ENCODE data around the gene CATSPERE. TPM values are rescaled to one million over a fixed set of nuclear protein-coding genes. Genes with fewer than 3 reads are reported as not detected.
"Not testable (repeated sequence)": the region's sequence is repeated elsewhere in the genome, so short reads cannot be mapped to it uniquely, and the experiment has no call there.

The CATSPERE gene
- total and polyA plus RNA-seq, 4 donors: 0.18 to 2.2 (median 1.3) TPM

DNA sequence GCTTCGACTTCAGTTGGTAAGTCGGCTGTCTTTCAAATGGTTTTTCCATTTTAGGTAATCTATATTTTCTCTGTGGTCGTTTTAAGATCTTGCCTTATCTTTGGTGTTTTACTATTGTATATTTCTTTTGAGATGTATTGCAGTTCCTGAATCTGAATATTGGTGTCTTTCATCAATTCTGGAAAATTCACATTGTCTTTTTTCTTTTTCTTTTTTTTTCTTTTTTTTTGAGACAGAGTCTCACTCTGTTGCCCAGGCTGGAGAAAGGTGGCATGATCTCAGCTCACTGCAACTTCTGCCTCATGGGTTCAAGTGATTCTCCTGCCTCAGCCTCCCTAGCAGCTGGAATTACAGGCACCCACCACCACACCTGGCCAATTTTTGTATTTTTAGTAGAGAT lies 23.9 kb downstream of the CATSPERE start:
- H3K9me3 ChIP-seq (ENCODE audit: control insufficient read depth, low read length); H3K4me1 ChIP-seq (ENCODE audit: control insufficient read depth in 1 of 2, insufficient read depth in 2 of 2, low read length in 2 of 2); DNase-seq; intact Hi-C loops (cut with DNase I); ATAC-seq (ENCODE audit: low FRiP score); H3K36me3 ChIP-seq (ENCODE audit: control insufficient read depth in 1 of 2, insufficient read depth in 2 of 2, low read length in 1 of 2); H3K27me3 ChIP-seq (ENCODE audit: control insufficient read depth in 1 of 2, insufficient read depth in 2 of 2, low read length in 1 of 2); H3K27ac ChIP-seq (ENCODE audit: low read depth in 1 of 2, low read length in 2 of 2); H3K4me3 ChIP-seq (ENCODE audit: low read length in 2 of 2): not testable (repeated sequence)
- 70 to 72% methylated on average over 3 of the region's 3 CpGs for WGBS, 2 donors

DNA sequence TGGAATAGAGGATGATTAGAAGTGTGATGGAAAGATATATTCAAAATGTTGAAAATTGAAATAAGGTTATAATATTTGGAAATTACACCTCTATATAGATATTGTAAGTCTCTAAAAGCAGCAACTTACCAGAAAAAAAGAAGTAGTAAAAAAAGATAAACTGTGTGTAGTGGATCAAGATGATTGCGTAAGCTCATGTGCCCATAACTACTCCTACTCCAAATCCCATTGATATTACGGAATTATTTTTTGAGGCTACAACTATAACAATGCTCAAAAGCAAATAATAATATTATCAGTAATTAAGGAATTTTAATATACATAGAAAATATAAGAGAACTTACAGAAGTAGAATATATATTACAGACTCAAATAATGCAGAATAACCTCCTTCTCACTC lies 33.6 kb downstream of the CATSPERE start:
- ATAC-seq (ENCODE audit: low FRiP score) (no peak), DNase-seq (no peak)
- 94 to 95% methylated on average over 2 of the region's 2 CpGs for WGBS, 2 donors
- no peak overlapping the region for H3K4me3 ChIP-seq (ENCODE audit: low read length in 2 of 2)
- no peak overlapping the region for H3K27ac ChIP-seq (ENCODE audit: low read depth in 1 of 2, low read length in 2 of 2)
- no peaks in the 10 kb centered on the region for H3K36me3 ChIP-seq (ENCODE audit: control insufficient read depth in 1 of 2, insufficient read depth in 2 of 2, low read length in 1 of 2)
- H3K4me1 ChIP-seq (ENCODE audit: control insufficient read depth in 1 of 2, insufficient read depth in 2 of 2, low read length in 2 of 2): no peaks in the 10 kb centered on the region
- no peaks in the 10 kb centered on the region for H3K9me3 ChIP-seq (ENCODE audit: control insufficient read depth, low read length)
- intact Hi-C loops (cut with DNase I): no loop called here
- H3K27me3 ChIP-seq (ENCODE audit: control insufficient read depth in 1 of 2, insufficient read depth in 2 of 2, low read length in 1 of 2): no peaks in the 10 kb centered on the region

DNA sequence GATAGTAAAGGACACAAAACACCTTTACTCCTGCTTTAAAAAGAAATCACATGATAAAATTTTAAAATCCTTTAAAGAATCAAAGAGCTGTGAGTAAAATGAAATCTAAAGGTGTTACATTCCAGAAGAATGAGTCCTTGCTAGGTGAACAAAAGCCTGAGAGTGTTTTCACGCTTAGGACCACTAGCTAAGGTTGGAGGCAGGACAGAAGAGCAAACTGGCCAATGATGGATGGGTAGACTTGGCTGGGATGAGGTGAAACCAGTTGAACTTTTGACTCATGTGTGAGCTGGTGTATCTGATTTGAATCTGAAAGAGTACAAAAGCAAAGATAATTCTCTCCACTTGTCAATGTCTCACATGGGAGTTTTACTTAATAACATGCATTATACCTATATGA lies 35.1 kb downstream of the CATSPERE start:
- Histone ChIP-seq H3K4me1 (ENCODE audit: control insufficient read depth in 1 of 2, insufficient read depth in 2 of 2, low read length in 2 of 2) (no peaks in the 10 kb centered on the region), H3K4me3 (ENCODE audit: low read length in 2 of 2) (no peak overlapping the region), H3K36me3 (ENCODE audit: control insufficient read depth in 1 of 2, insufficient read depth in 2 of 2, low read length in 1 of 2) (no peaks in the 10 kb centered on the region), H3K27me3 (ENCODE audit: control insufficient read depth in 1 of 2, insufficient read depth in 2 of 2, low read length in 1 of 2) (no peaks in the 10 kb centered on the region), H3K9me3 (ENCODE audit: control insufficient read depth, low read length) (no peaks in the 10 kb centered on the region), H3K27ac (ENCODE audit: low read depth in 1 of 2, low read length in 2 of 2) (no peak overlapping the region)
- 52 to 75% methylated on average over 1 of the region's 1 CpG for WGBS, 2 donors
- ATAC-seq (ENCODE audit: low FRiP score): no peak
- no peak for DNase-seq
- intact Hi-C loops (cut with DNase I): no loop called here

DNA sequence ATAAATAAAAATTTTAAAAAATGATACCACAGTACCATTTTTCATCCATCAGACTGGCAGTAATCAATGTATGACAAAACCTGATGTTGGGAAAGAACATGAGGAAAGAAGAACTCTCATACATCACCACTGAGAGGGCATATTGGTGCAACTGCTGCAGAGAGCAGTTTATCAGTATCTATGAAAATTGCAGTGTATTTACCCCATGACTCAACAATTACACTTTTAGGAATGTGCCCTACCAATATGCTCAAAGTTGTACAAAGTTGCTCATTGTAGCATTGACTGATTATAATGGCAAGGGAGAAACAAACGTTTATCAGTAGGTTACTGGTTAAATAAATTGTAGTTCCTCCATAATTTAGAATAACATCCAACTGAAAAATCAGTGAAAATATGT lies 36.7 kb downstream of the CATSPERE start:
- DNase-seq (no peak), ATAC-seq (ENCODE audit: low FRiP score) (no peak)
- Histone ChIP-seq H3K9me3 (ENCODE audit: control insufficient read depth, low read length) (no peaks in the 10 kb centered on the region), H3K27me3 (ENCODE audit: control insufficient read depth in 1 of 2, insufficient read depth in 2 of 2, low read length in 1 of 2) (no peaks in the 10 kb centered on the region), H3K27ac (ENCODE audit: low read depth in 1 of 2, low read length in 2 of 2) (no peak overlapping the region), H3K4me1 (ENCODE audit: control insufficient read depth in 1 of 2, insufficient read depth in 2 of 2, low read length in 2 of 2) (no peaks in the 10 kb centered on the region), H3K4me3 (ENCODE audit: low read length in 2 of 2) (no peak overlapping the region), H3K36me3 (ENCODE audit: control insufficient read depth in 1 of 2, insufficient read depth in 2 of 2, low read length in 1 of 2) (no peaks in the 10 kb centered on the region)
- 56 to 61% methylated on average over 1 of the region's 1 CpG for WGBS, 2 donors
- intact Hi-C loops (cut with DNase I): no loop called here

DNA sequence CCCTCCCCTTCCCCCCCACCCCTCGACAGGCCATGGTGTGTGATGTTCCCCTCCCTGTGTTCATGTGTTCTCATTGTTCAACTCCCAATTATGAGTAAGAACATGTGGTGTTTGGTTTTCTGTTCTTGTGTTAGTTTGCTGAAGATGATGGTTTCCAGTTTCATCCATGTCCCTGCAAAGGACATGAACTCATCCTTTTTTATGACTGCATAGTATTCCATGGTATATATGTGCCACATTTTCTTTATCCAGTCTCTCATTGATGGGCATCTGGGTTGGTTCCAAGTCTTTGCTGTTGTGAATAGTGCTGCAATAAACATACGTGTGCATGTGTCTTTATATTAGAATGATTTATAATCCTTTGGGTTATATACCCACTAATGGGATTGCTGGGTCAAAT lies 38.4 kb downstream of the CATSPERE start:
- H3K4me3 ChIP-seq (ENCODE audit: low read length in 2 of 2); H3K4me1 ChIP-seq (ENCODE audit: control insufficient read depth in 1 of 2, insufficient read depth in 2 of 2, low read length in 2 of 2); intact Hi-C loops (cut with DNase I); H3K27ac ChIP-seq (ENCODE audit: low read depth in 1 of 2, low read length in 2 of 2); H3K9me3 ChIP-seq (ENCODE audit: control insufficient read depth, low read length); DNase-seq; H3K36me3 ChIP-seq (ENCODE audit: control insufficient read depth in 1 of 2, insufficient read depth in 2 of 2, low read length in 1 of 2); H3K27me3 ChIP-seq (ENCODE audit: control insufficient read depth in 1 of 2, insufficient read depth in 2 of 2, low read length in 1 of 2); ATAC-seq (ENCODE audit: low FRiP score): not testable (repeated sequence)
- 94 to 95% methylated on average over 2 of the region's 2 CpGs for WGBS, 2 donors

DNA sequence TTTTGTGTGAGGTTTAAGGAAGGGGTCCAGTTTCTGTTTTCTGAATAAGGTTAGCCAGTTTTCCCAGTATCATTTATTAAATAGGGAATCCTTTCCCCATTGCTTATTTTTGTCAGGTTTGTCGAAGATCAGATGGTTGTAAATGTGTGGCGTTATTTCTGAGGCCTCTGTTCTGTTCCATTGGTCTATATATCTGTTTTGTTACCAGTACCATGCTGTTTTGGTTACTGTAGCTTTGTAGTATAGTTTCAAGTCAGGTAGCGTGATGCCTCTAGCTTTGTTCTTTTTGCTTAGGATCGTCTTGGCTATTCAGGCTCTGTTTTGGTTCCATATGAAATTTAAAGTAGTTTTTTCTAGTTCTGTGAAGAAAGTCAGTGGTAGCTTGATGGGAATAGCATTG lies 39.4 kb downstream of the CATSPERE start:
- DNase-seq; intact Hi-C loops (cut with DNase I); H3K27me3 ChIP-seq (ENCODE audit: control insufficient read depth in 1 of 2, insufficient read depth in 2 of 2, low read length in 1 of 2); H3K4me1 ChIP-seq (ENCODE audit: control insufficient read depth in 1 of 2, insufficient read depth in 2 of 2, low read length in 2 of 2); ATAC-seq (ENCODE audit: low FRiP score); H3K9me3 ChIP-seq (ENCODE audit: control insufficient read depth, low read length); H3K27ac ChIP-seq (ENCODE audit: low read depth in 1 of 2, low read length in 2 of 2); H3K4me3 ChIP-seq (ENCODE audit: low read length in 2 of 2); H3K36me3 ChIP-seq (ENCODE audit: control insufficient read depth in 1 of 2, insufficient read depth in 2 of 2, low read length in 1 of 2): not testable (repeated sequence)
- WGBS, 2 donors: 89 to 91% methylated on average over 4 of the region's 4 CpGs

DNA sequence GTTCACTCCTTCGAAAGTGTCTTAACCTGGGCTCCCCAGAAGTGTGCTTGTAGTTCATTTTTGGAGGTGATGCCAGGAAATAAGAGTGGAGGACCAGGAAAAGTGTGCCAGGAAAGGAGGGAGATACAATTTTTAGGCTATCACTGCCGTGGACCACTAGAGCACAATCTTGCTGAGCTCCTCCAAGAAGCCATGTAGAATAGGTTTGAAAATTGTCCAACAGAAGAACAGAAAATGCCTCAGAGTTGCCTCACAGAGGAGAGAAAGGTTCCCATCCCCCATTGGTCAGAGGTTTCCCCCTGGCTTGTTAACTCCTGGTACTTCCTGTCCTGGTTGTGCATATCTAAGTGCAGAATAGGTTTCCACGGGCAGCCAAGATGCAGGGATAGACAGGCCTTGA lies 41.6 kb downstream of the CATSPERE start:
- DNase-seq: no peak
- WGBS, 2 donors: 72 to 74% methylated on average over 3 of the region's 3 CpGs
- Histone ChIP-seq H3K4me1 (ENCODE audit: control insufficient read depth in 1 of 2, insufficient read depth in 2 of 2, low read length in 2 of 2) (no peaks in the 10 kb centered on the region), H3K27ac (ENCODE audit: low read depth in 1 of 2, low read length in 2 of 2) (no peak overlapping the region), H3K4me3 (ENCODE audit: low read length in 2 of 2) (no peak overlapping the region), H3K9me3 (ENCODE audit: control insufficient read depth, low read length) (no peaks in the 10 kb centered on the region), H3K36me3 (ENCODE audit: control insufficient read depth in 1 of 2, insufficient read depth in 2 of 2, low read length in 1 of 2) (no peaks in the 10 kb centered on the region), H3K27me3 (ENCODE audit: control insufficient read depth in 1 of 2, insufficient read depth in 2 of 2, low read length in 1 of 2) (no peaks in the 10 kb centered on the region)
- intact Hi-C loops (cut with DNase I): no loop called here
- ATAC-seq (ENCODE audit: low FRiP score): no peak

DNA sequence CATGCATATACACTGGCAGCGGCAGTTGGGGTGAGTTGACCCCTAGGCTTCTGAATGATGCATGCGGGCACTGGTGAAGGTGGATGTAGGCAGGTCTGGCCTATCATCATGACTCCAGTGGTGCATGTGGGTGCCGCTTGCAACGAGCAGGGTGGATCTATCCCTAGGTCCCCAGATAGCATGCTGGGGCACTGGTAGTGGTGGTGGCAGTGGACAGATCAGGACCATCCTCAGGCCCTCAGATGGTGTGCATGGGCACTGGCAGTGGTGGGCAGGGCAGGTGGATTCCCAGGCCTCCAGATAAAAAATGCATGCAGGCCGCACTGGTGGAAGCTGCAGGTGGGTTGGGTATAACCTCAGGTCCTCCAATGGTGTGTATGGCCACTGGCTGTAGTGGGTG lies 52.4 kb downstream of the CATSPERE start:
- no peaks in the 10 kb centered on the region for H3K4me1 ChIP-seq (ENCODE audit: control insufficient read depth in 1 of 2, insufficient read depth in 2 of 2, low read length in 2 of 2)
- H3K9me3 ChIP-seq (ENCODE audit: control insufficient read depth, low read length): no peaks in the 10 kb centered on the region
- WGBS, 2 donors: 95 to 98% methylated on average over 5 of the region's 5 CpGs
- no peaks in the 10 kb centered on the region for H3K27me3 ChIP-seq (ENCODE audit: control insufficient read depth in 1 of 2, insufficient read depth in 2 of 2, low read length in 1 of 2)
- DNase-seq (no peak), ATAC-seq (ENCODE audit: low FRiP score) (no peak)
- no peaks in the 10 kb centered on the region for H3K36me3 ChIP-seq (ENCODE audit: control insufficient read depth in 1 of 2, insufficient read depth in 2 of 2, low read length in 1 of 2)
- H3K4me3 ChIP-seq (ENCODE audit: low read length in 2 of 2): no peak overlapping the region
- intact Hi-C loops (cut with DNase I): no loop called here
- no peak overlapping the region for H3K27ac ChIP-seq (ENCODE audit: low read depth in 1 of 2, low read length in 2 of 2)

DNA sequence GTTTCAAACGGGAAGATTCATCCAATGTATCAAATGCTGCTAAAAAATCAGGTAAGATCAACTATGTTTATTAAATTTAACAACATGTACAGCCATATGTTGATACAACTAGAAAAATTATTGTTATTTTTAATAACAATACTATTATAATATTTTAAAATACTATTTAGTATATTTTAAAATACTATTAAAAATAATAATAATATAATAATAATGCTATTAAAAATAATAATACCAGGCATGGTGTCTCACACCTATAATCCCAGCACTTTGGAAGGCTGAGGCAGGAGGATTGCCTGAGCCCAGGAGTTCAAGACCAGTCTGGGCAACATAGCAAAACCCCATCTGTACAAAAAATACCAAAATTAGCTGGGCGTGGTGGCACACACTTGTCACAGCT lies 54.6 kb downstream of the CATSPERE start:
- H3K9me3 ChIP-seq (ENCODE audit: control insufficient read depth, low read length): peaks cover 3% of the 10 kb centered on the region
- no peaks in the 10 kb centered on the region for H3K36me3 ChIP-seq (ENCODE audit: control insufficient read depth in 1 of 2, insufficient read depth in 2 of 2, low read length in 1 of 2)
- DNase-seq: no peak
- no peak for ATAC-seq (ENCODE audit: low FRiP score)
- intact Hi-C loops (cut with DNase I): no loop called here
- H3K4me1 ChIP-seq (ENCODE audit: control insufficient read depth in 1 of 2, insufficient read depth in 2 of 2, low read length in 2 of 2): no peaks in the 10 kb centered on the region
- H3K27me3 ChIP-seq (ENCODE audit: control insufficient read depth in 1 of 2, insufficient read depth in 2 of 2, low read length in 1 of 2): no peaks in the 10 kb centered on the region
- no peak overlapping the region for H3K4me3 ChIP-seq (ENCODE audit: low read length in 2 of 2)
- no peak overlapping the region for H3K27ac ChIP-seq (ENCODE audit: low read depth in 1 of 2, low read length in 2 of 2)
- WGBS, 2 donors: 83 to 87% methylated on average over 2 of the region's 2 CpGs

All from aorta (tissue), 5 donors.